ENCODE results near the gene ETNK2.

ETNK2 gene

DNA sequence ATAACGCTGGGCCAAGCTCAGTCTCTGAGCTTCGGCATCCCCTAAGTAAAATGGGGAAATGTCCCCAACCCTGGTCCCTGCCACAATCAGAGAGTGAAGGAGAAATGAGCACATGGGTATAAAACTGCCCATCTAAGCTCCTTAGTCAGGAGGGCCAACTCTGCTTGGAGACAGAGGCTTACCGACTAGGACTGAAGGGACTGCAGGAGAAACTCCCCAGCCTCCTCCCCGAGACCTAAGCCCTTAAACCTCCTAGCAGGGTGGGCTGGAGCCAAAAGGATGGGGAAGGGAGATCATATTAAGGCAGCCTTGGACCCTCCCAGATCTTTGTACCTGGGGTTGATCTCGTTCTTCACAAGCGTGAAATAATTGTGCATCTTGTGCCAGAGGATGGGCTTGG, 5.5 kb downstream of the ETNK2 start:
- no peak for DNase-seq

GRCh38 chr1:204145033-204145504, 6.8 kb downstream of the ETNK2 start:
- no peak for DNase-seq

DNA sequence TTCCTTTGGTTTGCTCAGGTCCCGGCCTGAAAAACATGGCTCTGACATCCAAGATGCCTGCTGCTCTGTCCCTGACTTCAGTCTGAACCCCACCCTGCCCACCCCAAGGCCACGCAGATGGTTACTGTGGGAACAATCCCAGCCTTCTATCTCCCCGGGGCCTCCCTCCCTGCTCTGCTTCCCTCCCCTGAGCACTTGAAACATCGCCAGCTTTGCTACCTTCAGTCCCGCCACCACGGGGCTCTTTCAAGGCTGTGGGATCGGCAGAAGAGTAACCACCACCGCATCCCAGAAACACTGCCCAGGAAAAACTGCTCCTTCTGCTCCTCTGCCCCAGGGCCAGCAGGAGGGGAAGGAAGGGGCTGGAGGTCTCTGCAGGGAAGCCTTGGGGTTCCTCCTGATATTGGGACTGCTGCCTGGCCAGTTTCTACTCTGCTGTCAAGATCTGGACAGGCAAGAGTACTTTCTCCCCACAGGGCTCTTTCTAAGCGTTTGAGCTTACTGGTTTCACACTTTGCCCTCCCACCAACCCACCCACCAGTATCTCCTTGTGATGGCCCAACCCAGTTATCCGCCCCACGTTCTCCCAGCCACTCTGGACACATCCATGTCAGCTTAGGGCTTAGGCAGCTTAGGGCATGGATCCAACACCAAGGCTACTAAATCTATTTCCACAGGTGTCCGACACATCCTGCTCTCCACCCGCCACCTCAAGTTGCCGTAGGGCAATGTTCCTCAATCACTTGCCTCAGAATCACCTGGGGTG, 8.4 kb downstream of the ETNK2 start:
- no peak for DNase-seq

DNA sequence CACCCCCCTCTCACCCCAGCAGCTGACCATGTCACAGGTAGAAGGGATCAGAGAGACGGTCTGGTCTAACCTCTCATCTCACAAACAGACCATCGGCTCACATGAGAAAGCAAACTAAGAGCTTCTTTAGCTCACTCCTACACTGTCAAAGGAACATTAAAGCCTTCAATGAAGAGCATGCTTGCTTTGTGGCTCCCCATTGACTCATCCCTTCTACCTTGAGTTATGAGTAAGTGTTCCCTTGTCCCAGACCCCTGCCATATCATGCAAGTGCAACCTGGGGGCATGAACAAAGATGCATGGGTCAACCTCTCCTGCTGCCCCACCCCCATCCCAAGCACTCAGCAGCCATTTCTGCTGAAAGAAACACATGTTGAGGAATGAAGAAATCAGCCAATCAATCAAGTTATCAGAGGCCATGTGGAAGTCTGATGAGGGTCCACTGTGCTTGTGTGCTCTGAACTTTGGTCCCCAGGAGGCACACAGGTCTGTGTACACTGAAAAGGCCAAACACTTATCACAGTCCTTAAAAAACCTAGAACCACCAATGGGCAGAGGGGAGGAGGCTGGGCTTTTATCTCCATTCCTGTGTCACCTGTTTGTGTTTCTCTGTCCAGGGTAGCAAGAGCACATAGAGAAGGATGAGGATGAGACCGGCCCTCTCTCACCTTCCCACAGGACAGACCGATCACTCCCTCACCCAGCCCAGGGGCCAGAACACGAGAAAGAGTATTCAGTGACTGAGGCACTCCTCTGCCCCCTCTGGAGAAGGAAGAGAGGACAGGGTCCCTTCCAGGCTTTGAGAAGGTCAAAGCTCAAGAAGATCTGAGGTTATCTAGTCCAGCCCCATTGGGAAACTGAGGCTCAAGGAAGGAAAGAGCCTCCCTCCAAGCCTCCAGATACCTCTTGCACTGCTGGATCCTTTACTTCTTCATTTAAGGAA, 9.5 kb downstream of the ETNK2 start:
- no peak for DNase-seq

- no peak for DNase-seq
These were observed 10.7 kb downstream of the ETNK2 start for GRCh38 chr1:204141131-204141530.

GRCh38 chr1:204139952-204140351, 11.9 kb downstream of the ETNK2 start:
- no peak for DNase-seq

- no peak for DNase-seq
These were observed 12.8 kb downstream of the ETNK2 start for GRCh38 chr1:204139088-204139487.

DNA sequence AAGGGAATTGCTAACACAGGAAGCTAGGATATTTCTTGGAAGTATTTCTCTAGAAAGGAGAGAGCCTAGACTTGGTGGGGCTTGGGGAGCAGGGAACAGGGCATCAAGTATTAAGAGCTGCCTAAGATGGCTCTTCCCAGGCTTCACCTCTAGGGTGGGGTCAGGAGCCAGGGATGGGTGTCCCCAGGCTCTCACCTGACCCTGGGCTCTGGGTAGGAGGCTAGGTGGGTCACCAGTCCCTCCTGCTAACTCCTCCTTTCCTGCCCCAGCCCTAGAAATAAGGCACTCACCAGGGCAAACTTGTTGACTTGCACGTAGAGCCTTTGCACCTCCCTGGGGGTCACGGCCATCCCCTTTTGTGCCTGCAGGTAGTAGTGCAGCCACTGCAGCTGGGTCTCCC, 15.0 kb downstream of the ETNK2 start:
- DNase-seq: no peak

- DNase-seq: no peak
These were observed 17.7 kb downstream of the ETNK2 start for GRCh38 chr1:204134103-204134502.

GRCh38 chr1:204132718-204133117, 19.1 kb downstream of the ETNK2 start:
- no peak for DNase-seq

DNA sequence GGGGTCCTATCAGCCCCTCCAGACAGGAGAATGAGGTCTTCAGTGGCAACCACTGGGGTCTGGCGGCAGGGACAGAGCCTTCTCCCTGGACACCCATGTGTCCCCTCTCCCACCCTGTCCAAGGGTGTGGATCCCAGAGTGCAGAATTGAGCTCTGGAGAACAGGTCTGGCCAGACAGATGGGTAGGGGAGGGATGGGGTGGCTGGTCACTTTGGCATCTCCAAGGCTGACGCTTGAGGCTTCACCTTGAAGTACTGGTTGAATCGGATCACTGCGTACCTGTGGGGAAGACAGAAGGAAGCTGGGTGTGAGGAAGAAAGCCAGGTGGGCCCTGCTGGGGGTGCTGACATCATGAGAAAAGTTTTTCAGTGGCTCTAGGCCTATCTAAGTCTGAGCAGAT, 19.9 kb downstream of the ETNK2 start:
- DNase-seq: no peak

DNA sequence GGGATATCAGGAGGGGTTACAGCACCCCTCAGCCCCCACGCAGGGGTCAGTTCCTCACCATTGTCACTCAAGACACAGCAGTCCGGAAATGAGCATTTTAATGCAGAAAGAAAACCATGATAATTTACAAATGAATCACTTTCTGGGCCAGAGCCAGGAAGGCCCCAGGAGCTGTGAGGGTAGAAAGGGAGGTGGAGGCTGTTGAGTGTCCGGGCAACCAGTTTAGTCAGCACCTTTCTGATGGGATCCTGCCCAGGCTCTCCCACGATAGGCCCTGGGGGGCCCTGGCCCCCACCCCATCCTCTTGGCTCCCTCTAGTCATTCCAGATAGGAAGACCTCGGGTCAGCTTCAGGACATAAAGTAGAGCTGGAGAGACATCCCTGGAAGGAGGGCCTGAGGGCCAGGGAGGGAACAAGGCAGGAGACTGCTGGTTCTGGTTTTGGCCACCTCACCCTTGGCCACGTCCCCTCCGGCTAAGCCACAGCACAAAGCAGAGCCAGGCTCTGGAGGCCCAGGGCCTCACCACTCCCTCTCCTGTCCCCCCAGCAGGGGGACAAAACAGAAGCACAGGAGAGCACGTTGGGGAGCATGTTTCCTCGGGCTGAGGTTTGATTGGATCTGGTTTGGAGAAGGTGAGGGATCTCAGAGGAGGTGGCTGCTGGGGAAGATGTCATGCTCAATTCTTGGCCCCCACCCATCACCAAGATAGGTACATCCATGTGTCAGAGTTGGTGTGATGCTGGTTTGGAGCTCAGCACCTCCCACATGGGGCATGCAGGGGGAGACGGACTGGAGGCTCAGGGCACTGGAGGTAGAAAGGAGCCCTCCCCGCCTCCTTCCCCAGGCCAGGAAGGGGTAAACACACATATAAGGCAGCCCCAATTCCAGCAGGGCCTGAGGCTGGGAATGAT, 20.6 kb downstream of the ETNK2 start:
- DNase-seq: no peak

GRCh38 chr1:204130178-204130577, 21.7 kb downstream of the ETNK2 start:
- no peak for DNase-seq

GRCh38 chr1:204128964-204129896, 22.6 kb downstream of the ETNK2 start:
- DNase-seq: peak; percentile 28

GRCh38 chr1:204128464-204128963, 23.3 kb downstream of the ETNK2 start:
- DNase-seq: no peak

DNA sequence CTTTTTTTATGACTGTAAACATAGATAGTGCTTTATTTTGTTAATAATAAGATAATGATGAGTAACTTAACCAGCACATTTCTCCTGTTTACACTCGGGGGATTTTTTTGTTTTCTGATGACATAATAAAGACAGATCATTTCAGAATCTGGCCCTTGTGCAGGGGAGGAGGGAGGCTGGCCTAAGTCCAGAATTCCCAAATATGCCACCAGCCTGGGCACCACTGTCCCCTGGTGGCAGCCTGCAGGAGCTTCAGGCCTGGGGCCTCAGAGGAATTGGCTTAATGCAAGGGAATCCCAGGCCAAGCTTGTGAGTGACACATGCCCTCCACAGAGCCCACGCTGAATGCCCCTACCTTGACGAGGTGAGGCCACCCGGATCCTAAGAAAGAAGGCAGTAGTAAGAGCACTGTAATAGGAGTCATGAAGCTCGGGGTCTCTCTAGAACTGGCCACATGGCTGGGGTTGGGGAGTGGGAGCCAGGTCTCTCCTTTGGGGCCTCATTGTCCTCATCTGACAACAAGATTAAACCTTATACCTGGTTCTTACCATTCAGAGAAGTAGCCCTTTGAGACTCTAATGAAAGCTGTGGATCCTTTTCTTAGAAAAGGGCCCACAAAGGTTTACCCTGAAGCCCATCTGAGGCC, 24.1 kb downstream of the ETNK2 start:
- DNase-seq: no peak

DNA sequence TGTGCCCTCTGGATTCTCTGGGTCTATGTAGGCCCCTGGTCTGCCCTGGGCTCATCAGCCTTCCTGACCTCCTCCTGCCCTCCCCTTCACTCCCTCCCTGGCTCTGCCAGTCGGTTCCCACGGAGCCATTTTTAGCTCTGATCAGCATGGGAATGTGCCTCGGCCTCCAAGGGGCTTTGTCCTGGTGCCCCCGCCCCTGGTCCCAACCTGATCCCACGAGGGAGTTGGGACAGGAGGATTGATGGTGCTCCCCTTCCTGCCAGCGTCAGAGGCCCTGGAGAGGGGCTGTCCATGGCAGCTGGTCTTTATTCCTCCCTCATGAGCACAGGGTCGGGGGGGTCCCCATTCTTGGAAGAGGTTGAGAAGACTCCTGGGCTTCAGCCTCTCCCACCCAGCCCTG, 24.9 kb downstream of the ETNK2 start:
- no peak for DNase-seq

- no peak for DNase-seq
These were observed 25.5 kb downstream of the ETNK2 start for GRCh38 chr1:204126386-204126785.

DNA sequence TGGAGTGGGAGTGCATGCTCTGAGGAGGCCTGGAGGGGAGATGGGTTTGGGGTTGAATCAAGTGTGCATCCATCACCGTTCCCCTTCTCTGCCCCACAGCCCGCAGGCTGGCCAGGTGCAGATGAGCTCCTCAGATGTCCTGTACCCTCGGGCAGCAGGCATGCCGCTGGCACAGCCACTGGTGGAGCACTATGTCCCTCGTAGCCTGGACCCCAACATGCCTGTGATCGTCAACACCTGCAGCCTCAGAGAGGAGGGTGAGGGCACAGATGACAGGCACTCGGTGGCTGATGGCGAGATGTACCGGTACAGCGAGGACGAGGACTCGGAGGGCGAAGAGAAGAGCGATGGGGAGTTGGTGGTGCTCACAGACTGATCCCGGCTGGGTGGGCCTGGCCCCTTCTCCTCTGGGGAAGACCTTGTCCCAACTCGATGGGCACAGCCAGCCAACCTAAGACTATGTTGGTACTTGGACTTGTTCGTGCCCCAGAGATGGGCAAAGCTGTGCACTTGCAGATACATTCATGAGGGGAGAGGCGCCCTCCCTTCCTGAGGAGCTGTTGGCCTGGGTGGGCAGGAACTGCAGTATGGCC, 26.0 kb downstream of the ETNK2 start:
- DNase-seq: no peak

- DNase-seq: no peak
These were observed 27.2 kb downstream of the ETNK2 start for GRCh38 chr1:204124639-204125038.

Measured in effector CD8-positive, alpha-beta T cell (primary cell).